ENCODE data around the gene GNS. TPM values are rescaled to one million over a fixed set of nuclear protein-coding genes. Genes with fewer than 3 reads are reported as not detected.
"Not testable (repeated sequence)": the region's sequence is repeated elsewhere in the genome, so short reads cannot be mapped to it uniquely, and the experiment has no call there.

The GNS gene
- total RNA-seq, 2 donors from 2014 or later, result 107 to 125 TPM

DNA sequence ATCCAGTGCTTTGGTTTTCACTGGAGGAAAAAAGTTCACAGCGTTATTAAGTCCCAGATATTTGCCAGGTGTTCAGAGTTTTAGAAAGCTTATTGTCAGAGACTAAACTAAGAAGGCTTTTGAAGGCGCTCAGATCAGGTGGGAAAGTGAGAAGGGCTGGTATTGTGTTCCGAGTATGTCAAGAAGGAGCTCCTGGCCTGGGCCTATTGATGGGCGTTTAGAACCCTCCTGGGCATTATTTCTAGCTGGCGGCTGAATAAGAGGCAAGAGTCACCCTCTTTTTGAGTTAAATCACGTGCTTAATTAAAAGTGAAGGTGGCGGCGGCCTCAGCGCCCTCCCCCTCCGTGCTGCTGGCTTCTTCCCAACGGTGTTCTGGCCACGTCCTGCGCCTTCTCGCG, 20.9 kb upstream of the GNS start:
- DNase-seq (ENCODE audit: low spot score), result no peak
- Histone ChIP-seq H3K4me3 (peak overlapping the region; percentile 81), H3K27ac (no peak overlapping the region), H3K9me3 (peaks cover 10% of the 10 kb centered on the region), H3K27me3 (replicated peaks; ENCODE audit: insufficient read depth) (no peaks in the 10 kb centered on the region), H3K36me3 (no peaks in the 10 kb centered on the region), H3K4me1 (ENCODE audit: control insufficient read depth in 1 of 2, low read depth in 2 of 2) (peaks cover 8 to 12% of the 10 kb centered on the region in 2 donors)
- ATAC-seq (ENCODE audit: insufficient number of reproducible peaks, low FRiP score, low read depth), result no peak
- TF ChIP-seq, protein P1, sequence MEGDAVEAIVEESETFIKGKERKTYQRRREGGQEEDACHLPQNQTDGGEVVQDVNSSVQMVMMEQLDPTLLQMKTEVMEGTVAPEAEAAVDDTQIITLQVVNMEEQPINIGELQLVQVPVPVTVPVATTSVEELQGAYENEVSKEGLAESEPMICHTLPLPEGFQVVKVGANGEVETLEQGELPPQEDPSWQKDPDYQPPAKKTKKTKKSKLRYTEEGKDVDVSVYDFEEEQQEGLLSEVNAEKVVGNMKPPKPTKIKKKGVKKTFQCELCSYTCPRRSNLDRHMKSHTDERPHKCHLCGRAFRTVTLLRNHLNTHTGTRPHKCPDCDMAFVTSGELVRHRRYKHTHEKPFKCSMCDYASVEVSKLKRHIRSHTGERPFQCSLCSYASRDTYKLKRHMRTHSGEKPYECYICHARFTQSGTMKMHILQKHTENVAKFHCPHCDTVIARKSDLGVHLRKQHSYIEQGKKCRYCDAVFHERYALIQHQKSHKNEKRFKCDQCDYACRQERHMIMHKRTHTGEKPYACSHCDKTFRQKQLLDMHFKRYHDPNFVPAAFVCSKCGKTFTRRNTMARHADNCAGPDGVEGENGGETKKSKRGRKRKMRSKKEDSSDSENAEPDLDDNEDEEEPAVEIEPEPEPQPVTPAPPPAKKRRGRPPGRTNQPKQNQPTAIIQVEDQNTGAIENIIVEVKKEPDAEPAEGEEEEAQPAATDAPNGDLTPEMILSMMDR (IDR thresholded peaks at IDR 0.05), result no peak

DNA sequence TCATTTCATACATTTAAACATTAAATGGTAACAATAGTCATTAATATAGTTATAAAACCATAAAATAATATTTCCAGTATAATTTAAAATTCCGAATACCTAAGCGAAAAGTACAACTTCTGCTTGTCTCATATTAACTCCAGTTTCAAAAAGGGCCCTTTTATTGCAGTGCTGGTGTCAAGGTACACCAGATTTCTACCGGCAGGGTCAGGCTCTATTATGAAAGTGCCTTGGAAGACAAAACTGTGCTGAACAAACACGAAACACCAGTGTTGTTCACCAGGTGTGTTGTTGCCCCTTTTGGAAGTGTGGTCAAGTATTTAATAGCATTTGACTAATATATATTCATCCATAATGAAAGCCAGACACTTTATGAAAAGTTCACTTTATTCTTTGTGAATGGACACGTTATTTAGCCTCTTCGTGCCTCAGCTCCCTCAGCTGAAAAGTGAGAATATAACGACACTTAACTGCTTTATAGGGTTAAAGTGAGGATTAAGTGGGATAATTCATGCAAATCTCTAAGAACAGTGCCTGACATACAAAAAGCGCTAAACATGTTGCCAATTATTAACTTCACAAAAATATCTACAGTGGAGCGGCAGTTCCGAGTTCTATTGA, 20.3 kb upstream of the GNS start:
- TF ChIP-seq, protein P1 (IDR thresholded peaks at IDR 0.05), result no peak
- H3K36me3 ChIP-seq, result no peaks in the 10 kb centered on the region
- H3K27ac ChIP-seq, result no peak overlapping the region
- DNase-seq (ENCODE audit: low spot score), result no peak
- peaks cover 11% of the 10 kb centered on the region for H3K9me3 ChIP-seq
- H3K4me1 ChIP-seq (ENCODE audit: control insufficient read depth in 1 of 2, low read depth in 2 of 2), result peaks cover 8 to 12% of the 10 kb centered on the region in 2 donors
- no peaks in the 10 kb centered on the region for H3K27me3 ChIP-seq (replicated peaks; ENCODE audit: insufficient read depth)
- ATAC-seq (ENCODE audit: insufficient number of reproducible peaks, low FRiP score, low read depth), result no peak
- H3K4me3 ChIP-seq, result no peak overlapping the region

DNA sequence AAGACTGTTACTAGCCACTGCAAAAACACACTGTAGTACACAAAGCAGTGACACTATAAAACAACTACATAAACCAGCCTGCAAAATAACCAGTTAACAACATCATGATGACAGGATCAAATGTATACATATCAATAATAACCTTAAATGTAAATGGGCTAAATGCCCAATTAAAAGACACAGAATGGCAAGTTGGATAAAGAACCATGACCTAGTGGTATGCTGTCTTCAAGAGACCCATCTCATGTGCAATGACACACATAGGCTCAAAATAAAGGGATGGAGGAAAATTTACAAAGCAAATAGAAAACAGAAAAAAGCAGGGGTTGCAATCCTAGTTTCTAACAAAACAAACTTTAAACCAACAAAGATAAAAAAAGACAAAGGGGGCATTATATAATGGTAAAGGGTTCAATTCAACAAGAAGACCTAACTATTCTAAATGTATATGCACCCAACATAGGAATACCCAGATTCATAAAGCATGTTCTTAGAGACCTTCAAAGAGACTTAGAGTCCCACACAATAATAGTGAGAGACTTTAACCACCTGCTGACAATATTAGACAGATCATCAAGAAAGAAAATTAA, 16.0 kb upstream of the GNS start:
- not testable (repeated sequence) for H3K27ac ChIP-seq; H3K4me3 ChIP-seq; ATAC-seq (ENCODE audit: insufficient number of reproducible peaks, low FRiP score, low read depth); DNase-seq (ENCODE audit: low spot score); H3K4me1 ChIP-seq (ENCODE audit: control insufficient read depth in 1 of 2, low read depth in 2 of 2); H3K36me3 ChIP-seq; H3K27me3 ChIP-seq (replicated peaks; ENCODE audit: insufficient read depth)
- H3K9me3 ChIP-seq, result peaks cover 17% of the 10 kb centered on the region

DNA sequence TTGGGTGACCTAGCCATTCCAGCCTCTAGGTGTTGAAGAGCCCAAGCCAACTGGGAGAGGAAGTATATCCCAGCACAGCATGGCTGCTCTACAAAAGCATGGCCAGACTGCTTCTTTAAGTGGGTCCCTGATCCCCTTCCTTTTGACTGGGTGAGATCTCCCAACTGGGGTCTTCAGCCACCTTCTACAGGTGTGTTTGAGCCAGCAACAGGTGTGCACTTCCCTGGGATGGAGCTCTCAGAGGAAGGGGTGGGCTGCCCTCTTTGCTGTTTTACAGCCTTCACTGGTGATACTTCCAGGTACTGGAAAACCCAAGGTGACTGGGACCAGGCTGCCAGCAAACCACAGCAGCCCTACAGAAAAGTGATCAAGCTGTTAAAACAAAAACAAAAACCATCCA, 14.2 kb upstream of the GNS start:
- peaks cover 17% of the 10 kb centered on the region for H3K9me3 ChIP-seq
- no peaks in the 10 kb centered on the region for H3K27me3 ChIP-seq (replicated peaks; ENCODE audit: insufficient read depth)
- H3K27ac ChIP-seq, result no peak overlapping the region
- no peak overlapping the region for H3K4me3 ChIP-seq
- no peaks in the 10 kb centered on the region for H3K4me1 ChIP-seq (ENCODE audit: control insufficient read depth in 1 of 2, low read depth in 2 of 2)
- DNase-seq (ENCODE audit: low spot score) (no peak), ATAC-seq (ENCODE audit: insufficient number of reproducible peaks, low FRiP score, low read depth) (no peak)
- no peaks in the 10 kb centered on the region for H3K36me3 ChIP-seq
- TF ChIP-seq, protein P1 (IDR thresholded peaks at IDR 0.05), result no peak

DNA sequence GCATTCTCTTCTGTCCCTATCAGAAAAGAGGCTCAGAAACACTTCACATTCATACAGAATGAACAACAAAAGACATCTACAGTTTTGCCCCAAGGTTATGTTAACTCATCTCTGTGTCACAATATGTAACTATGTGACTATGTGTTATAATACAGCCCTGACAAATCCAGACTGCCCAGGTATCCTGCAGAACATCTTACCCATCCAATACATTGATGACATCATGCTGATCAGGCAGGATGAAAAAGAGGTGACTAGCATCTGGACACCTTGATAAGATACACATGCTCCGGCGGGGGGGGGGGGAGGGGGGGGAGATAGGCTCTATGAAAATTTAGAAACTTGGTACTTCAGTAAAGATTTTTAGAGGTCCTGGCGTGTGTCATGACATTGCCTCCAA, 8.3 kb upstream of the GNS start:
- H3K4me1 ChIP-seq (ENCODE audit: control insufficient read depth in 1 of 2, low read depth in 2 of 2), result no peaks in the 10 kb centered on the region
- ATAC-seq (ENCODE audit: insufficient number of reproducible peaks, low FRiP score, low read depth), result no peak
- H3K27me3 ChIP-seq (replicated peaks; ENCODE audit: insufficient read depth), result no peaks in the 10 kb centered on the region
- H3K9me3 ChIP-seq, result no peaks in the 10 kb centered on the region
- H3K27ac ChIP-seq, result no peak overlapping the region
- TF ChIP-seq, protein P1 (IDR thresholded peaks at IDR 0.05), result no peak
- H3K36me3 ChIP-seq, result no peaks in the 10 kb centered on the region
- no peak overlapping the region for H3K4me3 ChIP-seq
- DNase-seq (ENCODE audit: low spot score), result no peak

All from thoracic aorta (tissue), 2 donors.